ENCODE results near the gene CPZ.
"Not testable (repeated sequence)": the region's sequence is repeated elsewhere in the genome, so short reads cannot be mapped to it uniquely, and the experiment has no call there.

The CPZ gene

GRCh38 chr4:8613421-8614364 is 21.1 kb downstream of the CPZ start:
- DNase-seq: no peak

- DNase-seq: no peak
Measured at GRCh38 chr4:8614365-8615193, 22.0 kb downstream of the CPZ start.

- no peak for DNase-seq
Measured at GRCh38 chr4:8615366-8615765, 22.8 kb downstream of the CPZ start.

- DNase-seq: no peak
Measured at GRCh38 chr4:8615921-8616787, 23.6 kb downstream of the CPZ start.

GRCh38 chr4:8616831-8617230 is 24.3 kb downstream of the CPZ start:
- DNase-seq: no peak

GRCh38 chr4:8617486-8618040 is 25.0 kb downstream of the CPZ start:
- no peak for DNase-seq

- no peak for DNase-seq
Measured at GRCh38 chr4:8618421-8618820, 25.9 kb downstream of the CPZ start.

- DNase-seq: no peak
Measured at GRCh38 chr4:8618961-8619720, 26.6 kb downstream of the CPZ start.

GRCh38 chr4:8621135-8621534 is 28.6 kb downstream of the CPZ start:
- not testable (repeated sequence) for DNase-seq

GRCh38 chr4:8624601-8625272 is 32.2 kb downstream of the CPZ start:
- DNase-seq: not testable (repeated sequence)

GRCh38 chr4:8630240-8630905 is 37.8 kb downstream of the CPZ start:
- DNase-seq: not testable (repeated sequence)

- not testable (repeated sequence) for DNase-seq
Measured at GRCh38 chr4:8631896-8632295, 39.3 kb downstream of the CPZ start.

- not testable (repeated sequence) for DNase-seq
Measured at GRCh38 chr4:8634773-8635172, 42.2 kb downstream of the CPZ start.

- DNase-seq: not testable (repeated sequence)
Measured at GRCh38 chr4:8635897-8636554, 43.5 kb downstream of the CPZ start.

- DNase-seq: no peak
Measured at GRCh38 chr4:8637456-8637984, 45.0 kb downstream of the CPZ start.

- no peak for DNase-seq
Measured at GRCh38 chr4:8639021-8639420, 46.5 kb downstream of the CPZ start.

- no peak for DNase-seq
Measured at GRCh38 chr4:8639777-8640720, 47.5 kb downstream of the CPZ start.

- DNase-seq: no peak
Measured at GRCh38 chr4:8640816-8641215, 48.3 kb downstream of the CPZ start.

All from NCI-H1417 treated with DMSO at 0.1 percent for 48 hours (cell line).